NCI-H82 (cell line): Measurements from ENCODE around the gene CLCC1.

Experiments
- DNase-seq: peaks from one replicate; lab custom pipeline; 2025; lab: John Stamatoyannopoulos, UW

CLCC1 gene

DNA sequence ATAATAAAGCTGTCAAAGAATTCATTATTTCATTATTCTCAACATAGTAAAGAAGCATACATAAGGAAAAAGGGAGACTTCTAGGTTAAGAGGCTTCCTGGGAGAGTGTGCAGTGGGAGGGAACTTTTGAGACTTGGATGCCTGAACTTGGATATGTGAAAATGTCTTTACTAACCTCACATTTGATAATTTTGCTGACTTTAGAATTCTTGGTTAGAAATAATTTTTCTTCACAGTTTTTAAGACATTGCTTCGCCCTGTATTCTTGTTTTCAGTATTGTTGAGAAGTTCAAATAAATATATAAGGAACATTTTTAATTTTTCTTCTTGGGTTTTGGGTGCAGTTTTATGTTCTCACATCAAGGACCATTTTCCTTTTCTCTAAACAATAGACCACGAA, 46.5 kb downstream of the CLCC1 start:
- no peak for DNase-seq
